Testis (tissue), 3 donors: ENCODE data around the gene HOXC12. TPM values are rescaled to one million over a fixed set of nuclear protein-coding genes. Genes with fewer than 3 reads are reported as not detected.

Source experiments
- DNase-seq: peaks from one replicate; pipeline ENCODE4 v3.0.0-alpha.2; 2019
- H3K27ac ChIP-seq, 2 donors: fragments of 200-600 bp; sonication (generic); one replicate each; pipeline ENCODE4 v1.5.1; 2019
- H3K27me3 ChIP-seq: fragments of 200-600 bp; sonication (generic); one replicate; pipeline ENCODE4 v1.5.1; 2019
- H3K36me3 ChIP-seq: fragments of 200-600 bp; sonication (generic); one replicate; pipeline ENCODE4 v1.5.1; 2017; ENCODE audit warnings: low read depth; ENCODE audit errors: missing control alignments
- H3K4me1 ChIP-seq: fragments of 200-600 bp; sonication (generic); one replicate; pipeline ENCODE4 v1.5.1; 2019
- H3K4me3 ChIP-seq, 2 donors: fragments of 200-600 bp; sonication (generic); one replicate each; pipeline ENCODE4 v1.5.1; 2017 to 2019
- H3K9me3 ChIP-seq: fragments of 200-600 bp; sonication (generic); one replicate; pipeline ENCODE4 v1.5.1; 2017
- POLR2A ChIP-seq: fragments of 450-650 bp; IDR thresholded peaks from one replicate; pipeline ENCODE4 v1.6.1; 2017; ENCODE audit warnings: antibody characterized with exemption, mild to moderate bottlenecking, moderate library complexity
- WGBS, 2 donors: methylation state at CpG; one replicate each; pipeline ENCODE4 v1.1.5; 2018; 5-methylcytosine and 5-hydroxymethylcytosine counted together
- intact Hi-C: fragments of 100-400 bp; cut with DNase I; formaldehyde crosslinking; loops from one replicate; pipeline ENCODE4 v1.15.1; 2023; ENCODE audit warnings: low total_unique reads
- polyA plus RNA-seq: library from polyadenylated mRNA; stranded (reverse); fragments of 350-450 nt; fragmentation: Illumina TruSeq; extraction: RNeasy Lipid Tissue Mini Kit (QIAGEN cat#74804); gene quantifications from one replicate; pipeline ENCODE4 v1.2.3, GENCODE V29; 2014; ENCODE audit warnings: low read depth, low replicate concordance; ENCODE audit not compliant: insufficient read depth
- total RNA-seq, 2 donors: library from RNA; depleted of rRNA; stranded (reverse); fragments of >200 nt; gene quantifications; one replicate each; pipeline ENCODE4 v1.2.3, GENCODE V29; 2016
- TF ChIP-seq, protein P1 (sequence below), 3 experiments: fragments of 450-650 bp in 2 of 3; fragments of 200-600 bp in 1 of 3; sonication (generic) in 1 of 3; IDR thresholded peaks; one replicate each; pipeline ENCODE4 v1.5.1; 2016 to 2019; ENCODE audit warnings: antibody characterized with exemption in 3 of 3, mild to moderate bottlenecking in 2 of 3, moderate library complexity in 1 of 3

Gene HOXC12
- total and polyA plus RNA-seq, 3 donors from 2014 or later, result 0.06 TPM; not detected in 2

DNA sequence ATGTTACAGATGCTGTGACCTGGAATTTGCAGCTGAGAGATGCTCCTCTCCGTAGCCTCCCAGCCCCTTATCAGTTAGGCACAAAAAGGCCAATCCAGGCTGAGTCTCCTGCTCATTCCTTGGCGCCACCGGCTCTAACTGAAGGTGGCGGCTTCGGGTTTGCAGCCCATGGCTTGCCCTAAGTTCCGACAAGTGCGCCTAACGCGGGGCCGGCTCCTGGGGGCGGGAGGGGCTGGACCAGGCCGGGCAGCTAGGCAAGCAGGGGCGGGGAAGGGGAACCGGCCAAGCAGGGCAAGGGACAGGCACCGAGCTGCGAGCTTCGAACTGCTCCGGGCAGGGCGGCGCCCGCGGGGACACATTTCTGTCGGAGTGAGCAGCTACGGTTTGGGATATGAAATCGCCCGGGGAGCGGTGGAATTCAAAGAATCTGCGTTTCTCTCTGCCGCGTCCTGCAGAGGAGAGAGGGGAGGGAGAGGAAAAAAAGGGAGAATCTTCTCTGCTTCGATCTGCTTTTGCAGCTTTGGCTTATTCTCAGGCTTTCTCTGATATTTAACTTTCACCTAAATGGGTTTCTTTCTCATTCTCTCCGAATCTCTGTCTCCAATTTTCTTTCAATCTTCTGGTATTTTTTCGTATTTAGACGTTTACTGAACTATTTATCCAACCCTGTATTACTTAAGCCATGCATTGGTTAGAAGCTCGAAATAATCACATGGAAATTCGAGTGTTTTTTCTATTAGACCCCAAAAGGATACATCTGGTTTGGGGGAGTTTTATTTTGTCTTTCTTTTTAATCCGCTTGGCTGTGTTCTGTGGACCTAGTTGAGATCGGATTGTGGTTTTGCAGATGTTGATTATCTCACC lies 1.6 kb upstream of the HOXC12 start:
- H3K27ac ChIP-seq, result no peak overlapping the region
- DNase-seq, result no peak
- no peaks in the 10 kb centered on the region for H3K27me3 ChIP-seq
- no peak overlapping the region for H3K4me3 ChIP-seq
- peaks cover 11% of the 10 kb centered on the region for H3K4me1 ChIP-seq
- intact Hi-C loops, result no loop called here
- WGBS, 2 donors, result 9% methylated on average over 28 to 38 of the region's 38 CpGs
- no peaks in the 10 kb centered on the region for H3K9me3 ChIP-seq
- no peaks in the 10 kb centered on the region for H3K36me3 ChIP-seq
- TF ChIP-seq POLR2A, result no peak
- TF ChIP-seq, protein P1, sequence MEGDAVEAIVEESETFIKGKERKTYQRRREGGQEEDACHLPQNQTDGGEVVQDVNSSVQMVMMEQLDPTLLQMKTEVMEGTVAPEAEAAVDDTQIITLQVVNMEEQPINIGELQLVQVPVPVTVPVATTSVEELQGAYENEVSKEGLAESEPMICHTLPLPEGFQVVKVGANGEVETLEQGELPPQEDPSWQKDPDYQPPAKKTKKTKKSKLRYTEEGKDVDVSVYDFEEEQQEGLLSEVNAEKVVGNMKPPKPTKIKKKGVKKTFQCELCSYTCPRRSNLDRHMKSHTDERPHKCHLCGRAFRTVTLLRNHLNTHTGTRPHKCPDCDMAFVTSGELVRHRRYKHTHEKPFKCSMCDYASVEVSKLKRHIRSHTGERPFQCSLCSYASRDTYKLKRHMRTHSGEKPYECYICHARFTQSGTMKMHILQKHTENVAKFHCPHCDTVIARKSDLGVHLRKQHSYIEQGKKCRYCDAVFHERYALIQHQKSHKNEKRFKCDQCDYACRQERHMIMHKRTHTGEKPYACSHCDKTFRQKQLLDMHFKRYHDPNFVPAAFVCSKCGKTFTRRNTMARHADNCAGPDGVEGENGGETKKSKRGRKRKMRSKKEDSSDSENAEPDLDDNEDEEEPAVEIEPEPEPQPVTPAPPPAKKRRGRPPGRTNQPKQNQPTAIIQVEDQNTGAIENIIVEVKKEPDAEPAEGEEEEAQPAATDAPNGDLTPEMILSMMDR (IDR thresholded peaks at IDR 0.05), result no peak

DNA sequence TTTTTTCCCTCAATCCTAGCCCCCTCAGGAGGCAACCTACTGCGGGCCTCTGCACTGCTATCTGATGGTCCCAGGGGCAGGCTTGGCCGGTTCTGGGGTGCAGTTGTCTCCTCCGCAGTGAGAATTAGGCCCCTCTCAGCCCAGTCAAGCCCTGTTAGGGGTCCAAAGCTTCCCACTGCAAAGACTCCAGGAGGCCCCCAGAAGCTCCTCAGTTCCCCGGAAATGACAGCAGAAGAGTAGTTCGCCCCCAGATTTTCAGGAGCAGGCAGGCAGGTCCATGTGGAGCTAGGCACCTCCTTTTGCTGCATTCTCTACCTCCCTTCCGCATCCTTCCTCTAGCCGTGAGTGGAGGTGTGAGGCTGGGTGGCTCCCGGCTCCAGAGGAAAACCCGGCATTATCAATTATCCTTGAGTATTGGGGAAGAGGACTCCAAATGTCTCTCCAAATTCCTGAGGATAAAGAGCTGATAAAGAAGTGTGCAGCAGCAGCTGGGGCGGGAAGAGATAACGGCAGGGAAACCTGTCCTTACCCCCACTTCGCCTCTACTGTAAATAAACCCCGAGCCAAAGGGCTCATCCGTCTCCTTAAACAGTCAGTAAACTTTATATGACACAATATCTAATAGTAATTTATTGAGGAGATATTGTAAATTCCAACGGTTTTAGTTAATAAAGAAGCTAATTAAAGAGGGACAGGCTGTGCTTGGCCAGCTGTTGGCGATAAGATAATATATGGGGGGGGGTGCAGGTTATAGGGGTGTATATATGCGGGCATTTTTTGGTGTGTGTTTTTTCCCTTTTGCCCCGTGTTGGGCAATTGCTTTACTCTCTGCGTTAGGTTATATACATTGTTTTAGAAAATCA lies 641 bp upstream of the HOXC12 start:
- no peak for TF ChIP-seq POLR2A
- TF ChIP-seq, protein P1 (IDR thresholded peaks at IDR 0.05), result no peak
- H3K27ac ChIP-seq, result no peak overlapping the region
- H3K4me1 ChIP-seq, result peaks cover 11% of the 10 kb centered on the region
- no peaks in the 10 kb centered on the region for H3K36me3 ChIP-seq
- no peaks in the 10 kb centered on the region for H3K27me3 ChIP-seq
- no peaks in the 10 kb centered on the region for H3K9me3 ChIP-seq
- WGBS, 2 donors, result 6 to 8% methylated on average over 19 of the region's 19 CpGs
- intact Hi-C loops, result no loop called here
- H3K4me3 ChIP-seq, result no peak overlapping the region
- no peak for DNase-seq

DNA sequence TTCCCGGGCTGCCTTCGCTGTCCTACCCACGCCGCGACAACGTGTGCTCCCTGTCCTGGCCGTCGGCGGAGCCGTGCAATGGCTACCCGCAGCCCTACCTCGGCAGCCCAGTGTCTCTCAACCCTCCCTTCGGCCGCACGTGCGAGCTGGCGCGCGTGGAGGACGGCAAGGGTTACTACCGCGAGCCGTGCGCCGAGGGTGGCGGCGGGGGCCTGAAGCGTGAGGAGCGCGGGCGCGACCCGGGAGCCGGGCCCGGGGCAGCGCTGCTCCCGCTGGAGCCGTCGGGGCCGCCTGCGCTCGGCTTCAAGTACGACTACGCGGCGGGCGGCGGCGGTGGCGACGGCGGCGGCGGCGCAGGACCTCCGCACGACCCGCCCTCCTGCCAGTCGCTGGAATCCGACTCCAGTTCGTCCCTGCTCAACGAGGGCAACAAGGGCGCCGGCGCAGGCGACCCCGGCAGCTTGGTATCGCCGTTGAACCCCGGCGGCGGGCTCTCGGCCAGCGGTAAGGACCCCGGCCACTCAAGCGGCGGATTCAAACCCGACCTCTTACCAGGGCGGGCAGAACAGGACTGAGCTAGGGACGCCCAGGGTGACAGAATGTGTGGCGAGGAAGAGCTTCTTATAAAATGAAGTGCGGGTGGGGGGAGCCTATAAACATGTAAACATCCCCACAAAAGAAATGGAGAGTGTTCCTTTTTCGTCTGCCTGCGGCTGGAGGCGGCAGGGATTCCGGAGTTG lies 503 bp downstream of the HOXC12 start:
- 4 to 7% methylated on average over 10 to 85 of the region's 86 CpGs for WGBS, 2 donors
- Histone ChIP-seq H3K9me3 (no peaks in the 10 kb centered on the region), H3K4me3 (peak overlapping the region in 1 of 2 donors; percentile 12), H3K4me1 (peaks cover 11% of the 10 kb centered on the region), H3K36me3 (no peaks in the 10 kb centered on the region), H3K27me3 (no peaks in the 10 kb centered on the region), H3K27ac (no peak overlapping the region)
- no peak for TF ChIP-seq POLR2A
- TF ChIP-seq, protein P1 (IDR thresholded peaks at IDR 0.05), result no peak
- DNase-seq, result no peak
- intact Hi-C loops, result no loop called here

DNA sequence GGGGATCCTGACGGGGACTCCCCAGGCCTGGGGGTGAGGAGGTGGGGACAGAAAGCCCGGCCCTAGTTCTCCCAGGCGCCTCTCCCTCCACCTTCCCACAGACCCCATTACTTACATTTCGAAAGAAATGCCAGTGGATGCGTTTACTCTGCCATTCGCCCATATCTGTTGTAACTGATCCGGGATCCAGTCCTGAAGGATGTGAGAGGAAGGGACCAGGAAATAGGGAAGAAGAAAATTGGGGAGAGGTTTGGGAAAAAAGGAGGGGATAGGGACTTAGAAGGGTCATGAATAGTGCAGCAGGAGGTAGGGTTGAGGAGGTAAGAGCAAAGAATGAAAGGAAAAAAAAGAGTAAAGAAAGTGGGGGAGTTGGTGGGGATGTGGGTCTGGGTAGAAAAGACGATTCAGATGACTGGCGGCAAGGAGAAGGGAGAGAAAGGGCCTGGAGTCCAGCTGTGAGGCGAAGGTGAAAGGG lies 1.1 kb downstream of the HOXC12 start:
- intact Hi-C loops, result no loop called here
- H3K4me1 ChIP-seq, result peaks cover 11% of the 10 kb centered on the region
- H3K27ac ChIP-seq, result no peak overlapping the region
- no peak for DNase-seq
- WGBS, 2 donors, result 8 to 11% methylated on average over 10 of the region's 10 CpGs
- no peaks in the 10 kb centered on the region for H3K9me3 ChIP-seq
- no peak for TF ChIP-seq POLR2A
- TF ChIP-seq, protein P1 (IDR thresholded peaks at IDR 0.05), result no peak
- no peaks in the 10 kb centered on the region for H3K36me3 ChIP-seq
- no peak overlapping the region for H3K4me3 ChIP-seq
- H3K27me3 ChIP-seq, result no peaks in the 10 kb centered on the region
